Psoas muscle (tissue), 8 donors: Measurements from ENCODE around the gene LRRC71. TPM values are rescaled to one million over a fixed set of nuclear protein-coding genes. Genes with fewer than 3 reads are reported as not detected.

ENCODE experiments used
- ATAC-seq, 4 donors: fragments of 200-7000 bp; cut with Tn5 transposase; one replicate each; pipeline ENCODE4 v1.9.1; 2020; ENCODE audit warnings: moderate library complexity in 3 of 4, mild to moderate bottlenecking in 2 of 4
- DNase-seq, 2 donors: peaks; one replicate each; pipeline ENCODE4 v3.0.0-alpha.2; 2020
- H3K27ac ChIP-seq: fragments of 200-600 bp; one replicate; pipeline ENCODE4 v1.8.0; 2022
- H3K27me3 ChIP-seq, 3 donors: fragments of 200-600 bp in 1 of 3; one replicate each; pipeline versions ENCODE4 v1.6.1 to v1.8.0; 2013 to 2022; ENCODE audit warnings: low read length in 2 of 3, mild to moderate bottlenecking in 2 of 3, moderate library complexity in 1 of 3; ENCODE audit not compliant: insufficient read depth in 3 of 3
- H3K36me3 ChIP-seq, 2 donors: fragments of 200-600 bp in 1 of 2; one replicate each; pipeline versions ENCODE4 v1.6.1 to v1.8.0; 2013 to 2022; ENCODE audit warnings: low read depth in 1 of 2, mild to moderate bottlenecking in 1 of 2, moderate library complexity in 1 of 2; ENCODE audit not compliant: insufficient read depth in 1 of 2
- H3K4me1 ChIP-seq: fragments of 200-600 bp; one replicate; pipeline ENCODE4 v1.8.0; 2022
- H3K4me3 ChIP-seq: fragments of 200-600 bp; one replicate; pipeline ENCODE4 v1.8.0; 2022; ENCODE audit warnings: mild to moderate bottlenecking
- H3K9me3 ChIP-seq: fragments of 200-600 bp; one replicate; pipeline ENCODE4 v1.8.0; 2022
- CTCF ChIP-seq: fragments of 200-600 bp; IDR thresholded peaks from one replicate; pipeline ENCODE4 v1.8.0; 2022; ENCODE audit warnings: antibody characterized with exemption
- WGBS, 3 donors: extraction: QIAGEN DNeasy Blood & Tissue Kit; methylation state at CpG; one replicate each; pipeline versions ENCODE4 v1.1.6 to v1.1.7; 2013; 5-methylcytosine and 5-hydroxymethylcytosine counted together
- intact Hi-C, 2 donors: fragments of 100-400 bp; cut with DNase I; formaldehyde crosslinking; loops; one replicate each; pipeline versions ENCODE4 v1.11.0 to v1.14.2; 2022
- polyA plus RNA-seq, 3 donors: library from polyadenylated mRNA; stranded (reverse); fragments of 200-250 nt; gene quantifications; one replicate each; pipeline ENCODE4 v1.2.3, GENCODE V29; 2013
- total RNA-seq, 4 donors: library from RNA; stranded (reverse); fragmentation: NEBNext Ultra II Directional in 2 of 4; extraction: Animal tissue kit (Norgen Biotek cat#: 25700) in 2 of 4; gene quantifications; one replicate each; pipeline versions ENCODE4 v1.2.1 to v1.2.4, GENCODE V29; 2021 to 2023
- donor health status: healthy with polysubstance abuse.
- donor health status: DM: no; HTN: no; CAD: no; lungs with moderate emphysema.
- donor health status: Bipolar disorder and iron deficiency.
- donor health status: healthy.
- donor health status: DM: yes; HTN: yes; CAD: no.
- donor health status: DM: no; HTN: no; CAD: no.
- donor health status: DM: no; HTN: no; CAD: no.
- donor health status: DM: yes; HTN: yes; CAD: no.

LRRC71 gene
- total and polyA plus RNA-seq, 7 donors: 0.03 TPM; not detected in 5

GRCh38 chr1:156929596-156930238, 9.3 kb downstream of the LRRC71 start:
- H3K27ac ChIP-seq: no peak overlapping the region
- no peak overlapping the region for H3K4me3 ChIP-seq
- H3K4me1 ChIP-seq: no peaks in the 10 kb centered on the region
- no peak for ATAC-seq
- no peak for TF ChIP-seq CTCF
- H3K27me3 ChIP-seq: peaks cover 0 to 53% (median 16%) of the 10 kb centered on the region in 3 donors
- WGBS, 3 donors: 61 to 68% (median 66%) methylated on average over 6 of the region's 6 CpGs
- peaks cover 0 to 2% of the 10 kb centered on the region in 2 donors for H3K36me3 ChIP-seq
- intact Hi-C loops: loop anchor here in 1 of 2 donors (5.0 kb wide), 1 partner anchor 92 kb away; no protein-coding TSS in a partner anchor
- H3K9me3 ChIP-seq: no peaks in the 10 kb centered on the region
- DNase-seq: peak in 1 of 2 donors; percentile 32

- Histone ChIP-seq H3K36me3 (peaks cover 0 to 10% of the 10 kb centered on the region in 2 donors), H3K4me1 (no peaks in the 10 kb centered on the region), H3K4me3 (no peak overlapping the region), H3K27me3 (peaks cover 0 to 45% (median 14%) of the 10 kb centered on the region in 3 donors), H3K9me3 (no peaks in the 10 kb centered on the region), H3K27ac (no peak overlapping the region)
- DNase-seq: no peak
- no peak for ATAC-seq
- WGBS, 3 donors: 41 to 53% (median 43%) methylated on average over 4 of the region's 4 CpGs
- intact Hi-C loops: no loop called here
- TF ChIP-seq CTCF: no peak
These were observed 10.1 kb downstream of the LRRC71 start for GRCh38 chr1:156930483-156930882.

- H3K36me3 ChIP-seq: peaks cover 0 to 19% of the 10 kb centered on the region in 2 donors
- no peak for TF ChIP-seq CTCF
- DNase-seq (peak in 1 of 2 donors; percentile 35), ATAC-seq (peak in 3 of 4 donors; percentile 10 to 20 (median 11))
- intact Hi-C loops: no loop called here
- H3K9me3 ChIP-seq: no peaks in the 10 kb centered on the region
- no peaks in the 10 kb centered on the region for H3K4me1 ChIP-seq
- H3K4me3 ChIP-seq: no peak overlapping the region
- H3K27ac ChIP-seq: no peak overlapping the region
- WGBS, 3 donors: 55 to 61% (median 59%) methylated on average over 11 of the region's 11 CpGs
- H3K27me3 ChIP-seq: peaks cover 0 to 38% (median 14%) of the 10 kb centered on the region in 3 donors
These were observed 10.9 kb downstream of the LRRC71 start for GRCh38 chr1:156931211-156931952.

GRCh38 chr1:156931974-156932710, 11.7 kb downstream of the LRRC71 start:
- Histone ChIP-seq H3K9me3 (no peaks in the 10 kb centered on the region), H3K27ac (no peak overlapping the region), H3K36me3 (peaks cover 0 to 26% of the 10 kb centered on the region in 2 donors), H3K27me3 (peaks cover 0 to 30% (median 8%) of the 10 kb centered on the region in 3 donors), H3K4me3 (no peak overlapping the region), H3K4me1 (no peaks in the 10 kb centered on the region)
- ATAC-seq (peak in 3 of 4 donors; percentile 7 to 23 (median 19)), DNase-seq (peak in 1 of 2 donors; percentile 43)
- 44 to 51% (median 46%) methylated on average over 8 of the region's 8 CpGs for WGBS, 3 donors
- no peak for TF ChIP-seq CTCF
- intact Hi-C loops: no loop called here
